GM19397 (cell line): ENCODE data around the gene AHRR.

ENCODE experiments used
- ATAC-seq: cut with Tn5 transposase; IDR thresholded peaks from one replicate; pipeline ENCODE4 v1.9.1; 2021; ENCODE audit warnings: mild to moderate bottlenecking, moderate library complexity; ENCODE audit not compliant: unreplicated experiment

The AHRR gene

GRCh38 chr5:344668-345067 lies 23.2 kb downstream of the AHRR start:
- no peak for ATAC-seq

- no peak for ATAC-seq
Observed at GRCh38 chr5:345404-346195, 24.1 kb downstream of the AHRR start.

- no peak for ATAC-seq
Observed at GRCh38 chr5:346229-346935, 24.9 kb downstream of the AHRR start.

- ATAC-seq = no peak
Observed at GRCh38 chr5:347712-348284, 26.3 kb downstream of the AHRR start.

- no peak for ATAC-seq
Observed at GRCh38 chr5:348726-349125, 27.2 kb downstream of the AHRR start.

- ATAC-seq = no peak
Observed at GRCh38 chr5:350355-350754, 28.8 kb downstream of the AHRR start.

- no peak for ATAC-seq
Observed at GRCh38 chr5:351084-351920, 29.8 kb downstream of the AHRR start.

- ATAC-seq = no peak
Observed at GRCh38 chr5:351921-352245, 30.4 kb downstream of the AHRR start.

- ATAC-seq = no peak
Observed at GRCh38 chr5:352639-353611, 31.4 kb downstream of the AHRR start.

- no peak for ATAC-seq
Observed at GRCh38 chr5:353612-354580, 32.4 kb downstream of the AHRR start.

- no peak for ATAC-seq
Observed at GRCh38 chr5:354581-355378, 33.3 kb downstream of the AHRR start.

- no peak for ATAC-seq
Observed at GRCh38 chr5:355379-355935, 33.9 kb downstream of the AHRR start.

- no peak for ATAC-seq
Observed at GRCh38 chr5:355958-356357, 34.4 kb downstream of the AHRR start.

- ATAC-seq = no peak
Observed at GRCh38 chr5:359301-359897, 37.9 kb downstream of the AHRR start.

- ATAC-seq = no peak
Observed at GRCh38 chr5:360257-361027, 38.9 kb downstream of the AHRR start.

GRCh38 chr5:362189-362588 lies 40.7 kb downstream of the AHRR start:
- no peak for ATAC-seq
